GM12873 (cell line): ENCODE data around the gene BACE1.

ENCODE experiments used
- CTCF ChIP-seq: IDR thresholded peaks from 2 replicates; pipeline ENCODE4 v1.5.1; 2012; ENCODE audit warnings: low read depth, mild to moderate bottlenecking, moderate library complexity, low read length, control low read depth; ENCODE audit not compliant: insufficient read depth; ENCODE audit errors: missing control alignments

BACE1 gene

GRCh38 chr11:117303646-117304315 is 12.3 kb downstream of the BACE1 start:
- no peak for TF ChIP-seq CTCF

DNA sequence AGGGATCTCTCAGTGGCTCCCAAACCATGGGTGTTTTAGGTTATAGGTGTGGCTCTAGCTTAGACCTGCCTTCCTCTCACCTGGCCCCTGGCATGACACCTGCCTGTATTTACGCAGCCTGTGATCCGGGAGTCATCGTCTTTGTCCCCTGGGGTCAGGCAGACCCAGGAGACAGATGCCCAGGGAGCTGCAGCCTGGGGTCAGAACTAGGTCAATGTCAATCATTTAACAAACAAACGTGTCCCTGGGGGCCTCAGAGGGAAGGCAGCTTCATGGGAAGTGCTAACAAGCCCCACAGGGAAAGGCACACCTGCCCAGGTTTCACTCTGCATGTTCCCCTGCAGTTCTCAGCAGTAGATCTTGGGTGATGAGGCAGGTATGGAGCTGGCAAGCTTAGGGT is 13.0 kb downstream of the BACE1 start:
- no peak for TF ChIP-seq CTCF

DNA sequence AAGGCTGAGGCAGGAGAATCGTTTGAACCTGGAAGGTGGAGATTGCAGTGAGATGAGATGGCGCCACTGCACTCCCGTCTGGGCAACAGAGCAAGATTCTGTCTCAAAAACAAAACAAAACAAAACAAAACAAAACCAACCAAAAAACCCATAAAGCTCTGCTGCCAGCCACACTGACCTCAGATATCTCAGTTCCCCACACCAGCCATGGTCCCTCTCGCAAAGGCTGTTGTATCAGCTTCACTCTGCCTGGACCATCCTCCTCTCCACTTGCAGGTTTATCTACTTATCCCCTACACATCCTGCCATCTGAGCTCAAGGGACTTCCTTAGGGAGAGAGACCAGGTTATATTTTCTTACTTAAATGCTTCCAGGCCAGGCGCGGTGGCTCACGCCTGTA is 13.8 kb downstream of the BACE1 start:
- TF ChIP-seq CTCF, result no peak

DNA sequence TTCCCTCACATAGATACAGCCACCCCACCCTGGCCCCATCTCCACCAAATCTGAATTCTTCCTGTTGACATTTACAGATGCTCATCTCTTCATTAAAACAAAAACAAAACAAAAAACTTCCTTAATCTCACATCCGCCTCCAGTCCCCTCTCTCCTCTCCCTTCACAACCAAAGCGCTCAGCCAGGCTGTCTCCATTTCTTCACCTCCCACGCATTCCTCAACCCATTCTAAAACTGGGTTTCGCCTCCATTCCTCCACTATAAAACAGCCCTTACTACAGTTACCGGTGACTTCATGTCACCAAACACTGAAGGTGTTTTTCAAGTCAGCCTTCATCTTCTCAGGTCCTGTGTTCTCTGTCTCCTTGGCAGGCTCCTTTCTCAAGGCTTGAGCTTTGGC is 15.3 kb downstream of the BACE1 start:
- no peak for TF ChIP-seq CTCF

- TF ChIP-seq CTCF, result no peak
Observed at GRCh38 chr11:117300283-117300663, 15.8 kb downstream of the BACE1 start.

DNA sequence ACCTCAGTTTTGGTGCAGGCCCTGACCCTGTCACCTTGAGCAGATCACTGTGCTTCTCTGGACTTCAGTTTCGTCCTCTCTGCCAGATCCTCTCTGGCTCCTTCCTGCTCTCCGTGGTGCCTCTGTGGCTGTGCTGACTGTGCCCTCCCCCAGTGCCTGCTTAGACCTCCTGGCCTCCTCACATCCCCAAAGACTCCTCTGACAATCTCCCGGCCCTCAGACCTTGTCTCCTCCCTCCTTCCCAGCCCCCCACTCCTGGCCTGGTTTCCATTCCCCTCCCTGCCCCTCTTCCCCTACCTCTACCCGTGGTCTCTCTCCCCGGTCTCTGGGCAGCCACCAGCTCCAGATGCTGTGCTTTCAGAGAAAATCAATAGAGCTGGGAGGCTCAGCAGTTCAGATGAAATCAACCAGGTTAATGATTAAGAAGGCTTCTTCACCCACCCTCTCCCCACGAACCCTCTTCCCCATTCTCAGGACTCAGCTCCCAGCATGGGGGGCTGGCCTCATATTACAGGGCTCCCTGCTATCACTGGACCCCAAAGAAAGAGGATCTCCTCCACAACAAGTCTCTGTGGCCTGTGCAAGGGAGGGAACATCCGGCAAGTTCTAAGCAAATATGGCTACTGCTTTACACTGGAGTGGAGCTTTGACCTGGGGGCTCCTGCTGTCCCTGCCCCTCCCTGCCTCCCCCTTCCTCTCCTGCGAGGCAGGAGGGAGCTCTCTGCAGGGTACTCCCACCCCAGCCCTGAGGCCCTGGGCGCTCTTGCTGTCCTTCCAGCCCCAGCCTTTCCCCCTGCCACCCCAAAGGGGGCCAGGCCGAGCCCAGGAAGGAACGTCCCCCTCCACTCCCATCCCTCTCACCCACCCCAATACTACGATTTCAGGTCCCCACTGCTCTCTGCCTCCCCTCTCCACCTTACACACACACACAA is 16.4 kb downstream of the BACE1 start:
- TF ChIP-seq CTCF, result no peak

GRCh38 chr11:117298195-117298594 is 17.9 kb downstream of the BACE1 start:
- no peak for TF ChIP-seq CTCF
